Stimulated activated CD4-positive, alpha-beta T cell treated with anti-CD3 and anti-CD28 coated beads, Interleukin-1b, Interleukin-23, amount 100 ng/mL, for 24 hours (primary cell): ENCODE measurements around the gene SLC16A3.
"Not testable (repeated sequence)": the region's sequence is repeated elsewhere in the genome, so short reads cannot be mapped to it uniquely, and the experiment has no call there.

Source experiments
- DNase-seq, 4 experiments: peaks; one replicate each; pipeline ENCODE4 v3.0.0-alpha.2; 2020; ENCODE audit warnings: low read depth in 4 of 4, low spot score in 1 of 4

The SLC16A3 gene

DNA sequence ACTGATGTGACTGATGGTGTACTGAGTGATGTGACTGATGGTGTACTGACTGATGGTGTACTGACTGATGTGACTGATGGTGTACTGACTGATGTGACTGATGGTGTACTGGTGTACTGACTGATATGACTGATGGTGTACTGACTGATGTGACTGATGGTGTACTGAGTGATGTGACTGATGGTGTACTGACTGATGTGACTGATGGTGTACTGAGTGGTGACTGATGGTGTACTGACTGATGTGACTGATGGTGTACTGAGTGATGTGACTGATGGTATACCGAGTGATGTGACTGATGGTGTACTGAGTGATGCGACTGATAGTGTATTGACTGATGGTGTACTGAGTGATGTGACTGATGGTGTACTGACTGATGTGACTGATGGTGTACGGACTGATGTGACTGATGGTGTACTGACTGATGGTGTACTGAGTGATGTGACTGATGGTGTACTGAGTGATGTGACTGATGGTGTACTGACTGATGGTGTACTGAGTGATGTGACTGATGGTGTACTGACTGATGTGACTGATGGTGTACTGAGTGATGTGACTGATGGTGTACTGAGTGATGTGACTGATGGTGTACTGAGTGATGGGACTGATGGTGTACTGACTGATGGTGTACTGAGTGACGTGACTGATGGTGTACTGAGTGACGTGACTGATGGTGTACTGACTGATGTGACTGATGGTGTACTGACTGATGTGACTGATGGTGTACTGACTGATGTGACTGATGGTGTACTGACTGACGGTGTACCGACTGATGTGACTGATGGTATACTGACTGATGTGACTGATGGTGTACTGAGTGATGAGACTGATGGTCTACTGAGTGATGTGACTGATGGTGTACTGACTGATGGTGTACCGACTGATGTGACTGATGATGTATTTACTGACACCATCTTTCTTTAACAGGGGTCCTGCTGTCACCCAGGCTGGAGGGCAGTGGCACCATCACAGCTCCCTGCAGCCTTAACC, 31.4 kb downstream of the SLC16A3 start:
- not testable (repeated sequence) for DNase-seq

DNA sequence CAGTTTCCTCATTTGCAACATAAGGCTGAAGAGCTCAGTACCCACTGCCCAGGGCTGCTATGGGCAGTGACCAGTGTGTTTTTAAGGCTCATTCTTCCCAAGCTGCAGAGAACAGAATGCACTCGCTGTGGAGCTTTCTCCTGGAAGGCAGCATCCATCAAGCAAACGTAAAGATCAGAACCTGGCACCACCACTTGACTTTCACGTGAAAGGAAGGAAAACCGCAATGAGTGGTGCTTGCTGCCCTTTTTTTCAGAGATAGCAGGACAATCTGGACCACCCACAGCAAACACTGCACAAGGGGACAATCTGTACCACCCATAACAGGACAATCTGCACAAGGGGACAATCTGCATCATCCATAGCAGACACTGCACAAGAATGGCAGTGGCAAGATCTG, 33.5 kb downstream of the SLC16A3 start:
- DNase-seq, result no peak

DNA sequence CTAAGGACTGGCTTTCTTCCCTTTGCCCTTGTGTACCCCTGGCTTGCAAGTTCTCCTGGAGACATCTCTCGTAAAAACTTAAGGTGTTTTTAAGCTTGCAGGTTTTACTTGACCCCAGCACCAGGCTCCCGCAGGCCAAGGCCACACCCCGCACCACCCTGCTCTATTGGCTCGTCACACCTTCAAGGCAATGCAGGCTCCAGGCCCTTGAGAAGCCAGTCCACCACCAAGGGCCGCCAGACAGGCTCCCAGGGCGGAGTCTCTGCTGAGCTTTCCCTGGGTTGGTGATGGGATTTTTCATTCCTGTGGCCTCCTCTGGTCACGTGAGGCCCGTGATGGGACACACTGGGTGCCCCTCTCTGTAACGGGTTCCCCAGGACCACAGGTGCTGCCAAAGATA, 34.8 kb downstream of the SLC16A3 start:
- no peak for DNase-seq

DNA sequence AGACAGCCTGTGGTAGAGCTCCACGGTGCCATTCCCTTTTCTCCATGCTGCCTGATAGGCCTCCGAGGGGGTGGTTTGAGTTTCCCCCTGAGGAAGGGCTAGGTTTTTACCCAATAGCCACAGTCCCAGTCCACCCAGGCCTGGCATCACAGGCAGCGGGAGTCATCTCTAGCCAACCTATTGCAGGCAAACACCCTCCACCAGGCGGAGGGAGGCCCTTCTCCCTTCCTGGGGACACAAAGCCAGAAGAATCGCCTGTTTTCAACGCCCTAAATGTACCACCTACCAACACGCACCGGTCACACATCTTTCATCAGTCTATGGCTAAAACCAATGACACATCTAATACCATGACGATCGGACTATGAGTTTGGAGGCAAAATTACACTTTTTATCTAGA, 37.3 kb downstream of the SLC16A3 start:
- no peak for DNase-seq

DNA sequence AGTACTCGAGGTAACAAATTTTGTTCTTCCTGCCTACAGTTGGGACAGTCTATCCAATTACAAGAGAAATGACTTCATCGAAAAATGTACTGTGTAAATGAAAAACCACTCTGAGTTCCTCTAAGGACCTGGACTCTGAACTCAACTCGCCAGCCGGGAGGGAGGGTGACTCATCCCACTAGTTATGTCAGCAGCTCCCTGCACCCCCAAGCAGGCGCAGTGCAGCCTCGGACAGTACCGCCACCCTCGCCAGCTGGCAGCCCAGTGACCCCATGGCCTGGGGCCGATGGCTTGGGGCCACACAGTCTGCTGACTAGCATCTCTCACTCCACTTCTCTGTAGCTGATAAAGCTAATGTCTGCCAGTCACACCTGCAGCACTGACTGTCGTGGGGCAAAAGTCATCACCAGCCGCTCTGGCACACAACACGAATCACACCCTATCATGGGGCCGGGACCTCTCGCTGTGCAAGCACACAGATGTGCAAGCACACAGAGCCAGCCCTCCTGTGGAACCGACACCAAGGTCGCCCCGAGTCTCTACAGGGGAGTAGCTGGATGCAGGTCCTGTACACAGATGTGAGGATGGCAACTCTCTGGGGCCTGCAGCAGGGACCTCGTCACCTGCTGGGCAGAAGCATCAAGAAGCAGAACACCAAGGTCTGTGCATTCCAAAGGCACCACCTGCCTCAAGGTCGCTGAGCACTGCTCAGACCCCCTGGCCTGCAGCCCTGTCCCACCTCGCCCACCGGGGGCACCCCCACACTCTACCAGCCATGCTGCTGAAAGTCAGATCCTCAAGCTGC, 38.9 kb downstream of the SLC16A3 start:
- DNase-seq, result peak in 1 of 4 experiments; percentile 34

DNA sequence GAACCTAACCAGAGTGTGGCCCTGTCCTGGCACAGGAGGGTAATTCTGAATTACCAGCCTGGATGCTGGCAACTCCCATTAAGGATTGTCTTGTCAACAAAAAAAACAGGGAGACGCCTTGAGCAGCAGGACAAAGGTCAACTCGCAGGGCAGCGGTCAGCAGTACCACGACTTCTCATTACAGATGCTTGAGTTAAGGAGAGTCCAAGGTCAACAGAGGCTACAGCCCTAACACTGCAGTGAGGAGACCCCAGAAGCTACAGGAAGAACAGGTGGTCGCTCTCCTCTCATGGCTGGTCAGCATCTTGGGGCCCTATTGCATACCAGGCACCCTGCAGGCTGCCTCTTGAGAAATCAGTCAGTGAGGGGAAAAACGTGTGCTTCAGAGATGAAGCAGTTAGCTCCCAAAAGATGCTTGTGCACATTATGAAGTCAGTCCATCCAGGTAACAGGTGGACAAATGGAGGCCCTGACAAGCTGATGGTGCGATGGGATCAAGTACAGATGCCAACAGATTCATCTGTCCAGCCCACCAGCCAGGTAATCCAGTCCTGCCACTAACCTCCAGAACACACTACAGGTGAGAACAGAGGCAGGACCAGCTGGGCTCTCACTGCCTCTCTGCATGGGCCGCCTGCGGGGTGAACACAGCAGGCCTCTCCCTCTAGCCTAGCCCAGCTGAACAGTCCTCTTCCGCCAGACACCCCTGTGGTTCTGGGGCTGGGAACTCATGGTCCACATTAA, 40.5 kb downstream of the SLC16A3 start:
- no peak for DNase-seq

DNA sequence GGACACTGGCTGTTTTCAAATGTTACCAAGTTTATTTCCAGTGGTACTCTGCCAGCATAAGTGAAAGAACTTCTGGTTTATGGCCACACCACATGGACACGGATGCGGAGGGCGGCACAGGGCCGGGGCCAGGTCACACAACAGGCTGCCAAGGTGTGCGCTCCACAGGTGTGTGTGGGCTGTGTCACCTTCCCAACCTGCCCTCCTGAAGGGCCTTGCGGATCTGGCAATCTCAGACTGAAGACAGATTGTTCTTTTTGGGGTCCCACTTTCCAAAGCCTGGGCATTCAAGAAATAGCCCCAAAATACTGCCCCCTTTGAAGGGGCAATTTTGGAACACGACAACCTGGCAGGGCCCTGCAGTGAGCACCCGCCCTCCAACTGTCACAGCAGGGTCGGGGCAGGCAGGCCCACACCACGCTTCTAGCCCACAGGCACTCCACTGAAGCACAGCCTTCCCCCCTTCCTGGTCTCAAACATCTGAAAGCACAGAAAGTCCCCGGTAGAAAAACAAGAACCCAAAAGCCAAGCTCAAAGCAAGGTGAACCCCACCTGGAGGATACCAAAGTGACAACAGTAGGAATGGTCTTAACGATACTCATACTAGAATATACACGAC, 41.1 kb downstream of the SLC16A3 start:
- no peak for DNase-seq

DNA sequence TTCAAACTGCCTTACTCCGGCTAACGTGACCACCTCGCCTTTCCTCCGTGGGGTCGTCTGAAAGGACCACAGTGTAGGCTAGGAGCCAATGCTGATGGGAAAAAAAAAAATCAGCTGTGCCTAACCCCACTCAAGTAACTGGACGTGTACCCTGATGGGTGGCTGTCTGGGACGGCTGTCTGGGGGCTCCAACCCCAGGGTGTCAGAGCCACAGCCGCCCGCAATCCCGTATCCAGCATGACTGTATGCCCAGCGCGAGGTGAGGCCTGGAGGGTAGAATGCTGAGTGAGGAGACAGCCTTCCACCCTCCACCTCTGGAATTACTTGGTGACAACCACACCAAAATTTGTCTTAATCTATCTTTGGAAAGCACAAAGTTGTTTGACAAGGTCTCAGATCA, 41.8 kb downstream of the SLC16A3 start:
- no peak for DNase-seq

DNA sequence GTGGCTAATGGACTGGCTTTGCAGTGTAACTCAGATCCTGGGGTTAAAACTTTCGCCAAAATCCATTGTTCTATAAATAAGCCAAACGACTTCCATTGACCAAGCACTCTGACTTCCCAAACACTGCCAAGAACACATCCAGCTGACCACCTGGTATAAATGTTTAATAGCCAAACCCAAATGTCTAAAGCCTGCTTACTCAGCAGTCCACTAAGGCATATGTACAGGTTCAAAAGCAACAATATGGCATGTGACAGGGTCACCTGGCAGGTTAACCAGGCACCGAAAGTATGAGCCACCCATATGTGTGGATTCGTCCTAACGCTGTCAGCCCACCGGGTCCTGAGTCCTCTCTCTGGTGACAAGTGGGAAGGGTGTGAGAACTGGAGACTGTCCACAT, 42.6 kb downstream of the SLC16A3 start:
- DNase-seq, result no peak

DNA sequence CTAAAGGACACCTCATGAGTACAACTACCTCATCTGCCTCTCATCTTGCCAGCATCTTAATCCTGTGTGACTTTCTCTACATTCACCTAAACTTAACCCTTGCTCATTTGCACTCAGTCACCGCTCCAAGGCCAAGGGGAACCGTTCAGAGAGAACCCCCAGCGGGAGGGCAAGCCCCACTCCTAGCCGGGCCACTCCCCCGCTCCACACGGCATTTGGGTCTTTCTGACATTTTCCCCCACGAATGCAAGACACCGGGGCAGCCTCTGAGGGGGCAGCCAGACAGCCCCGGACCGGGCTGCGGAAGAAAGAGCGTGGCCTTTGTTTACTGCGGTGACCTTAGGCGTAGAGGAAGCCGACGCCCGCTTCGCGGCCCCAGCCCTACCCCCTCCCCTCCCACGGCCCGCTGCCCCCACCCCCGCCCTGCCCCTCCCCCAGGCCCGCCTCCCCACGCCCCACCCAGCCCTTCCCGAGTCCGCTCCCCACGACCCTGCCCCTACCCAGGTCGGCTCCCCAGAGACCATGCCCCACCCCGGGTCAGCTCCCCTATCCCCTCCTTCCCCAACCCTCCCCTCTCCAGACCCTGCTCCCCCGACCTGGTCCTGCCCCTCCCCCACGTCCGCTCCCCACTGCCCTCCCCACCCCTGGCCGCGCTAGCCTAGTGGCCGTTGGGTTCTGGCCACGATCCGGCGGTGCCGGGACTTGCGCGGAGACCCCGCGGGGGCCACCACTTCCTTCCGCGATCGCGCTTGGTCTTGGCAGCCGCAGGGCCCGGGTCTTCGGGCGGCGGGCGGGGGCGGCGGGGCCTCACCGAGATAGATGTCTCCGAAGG, 43.9 kb downstream of the SLC16A3 start:
- peak in 1 of 4 experiments; percentile 19 for DNase-seq

DNA sequence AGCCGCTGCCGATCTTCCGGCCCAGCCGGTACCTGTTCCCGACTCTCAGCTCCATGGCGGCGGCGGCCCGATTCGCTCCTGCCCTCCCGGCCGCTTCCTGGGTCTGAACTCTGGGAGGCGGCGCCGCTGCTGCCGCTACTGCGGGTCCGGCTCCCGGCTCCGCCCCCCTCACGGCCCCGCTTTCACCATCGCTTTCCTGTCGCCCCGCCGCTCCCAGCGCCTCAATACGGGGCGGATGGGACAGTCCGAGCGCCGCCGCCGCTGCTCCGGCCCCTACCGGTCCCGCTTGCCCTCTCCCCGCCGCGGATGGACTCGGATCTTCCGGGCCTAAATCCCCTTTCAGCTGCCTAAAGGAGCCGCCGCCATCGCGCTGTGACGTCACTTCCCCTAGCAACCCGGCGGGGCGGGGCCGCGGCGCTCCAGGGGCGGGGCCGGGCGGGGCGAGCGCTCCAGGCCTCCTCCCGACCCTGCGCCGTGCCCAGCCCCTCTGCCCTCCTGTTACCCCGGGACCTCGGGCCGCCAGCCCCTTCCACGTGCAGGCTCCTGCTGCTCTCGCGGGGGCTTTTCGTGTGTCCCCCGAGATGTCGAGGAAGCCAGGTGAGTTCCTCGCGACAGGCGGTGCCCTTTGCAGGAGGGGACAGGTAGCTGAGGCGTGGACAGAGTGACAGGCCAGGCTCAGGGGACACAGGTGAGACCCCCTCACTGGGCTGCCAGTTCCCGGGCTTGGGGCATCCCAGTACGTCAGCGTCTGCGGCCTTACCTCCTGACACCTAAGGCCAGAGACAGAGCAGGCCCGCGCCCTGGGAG, 44.7 kb downstream of the SLC16A3 start, which contains the start of gene CSNK1D:
Gene CSNK1D, minus strand, starts transcription at position 374 of the 807 bp plus-strand sequence. Its CDS starts 319 bp downstream, at position 55.
- peak; percentile 79 to 91 (median 90) for DNase-seq

DNA sequence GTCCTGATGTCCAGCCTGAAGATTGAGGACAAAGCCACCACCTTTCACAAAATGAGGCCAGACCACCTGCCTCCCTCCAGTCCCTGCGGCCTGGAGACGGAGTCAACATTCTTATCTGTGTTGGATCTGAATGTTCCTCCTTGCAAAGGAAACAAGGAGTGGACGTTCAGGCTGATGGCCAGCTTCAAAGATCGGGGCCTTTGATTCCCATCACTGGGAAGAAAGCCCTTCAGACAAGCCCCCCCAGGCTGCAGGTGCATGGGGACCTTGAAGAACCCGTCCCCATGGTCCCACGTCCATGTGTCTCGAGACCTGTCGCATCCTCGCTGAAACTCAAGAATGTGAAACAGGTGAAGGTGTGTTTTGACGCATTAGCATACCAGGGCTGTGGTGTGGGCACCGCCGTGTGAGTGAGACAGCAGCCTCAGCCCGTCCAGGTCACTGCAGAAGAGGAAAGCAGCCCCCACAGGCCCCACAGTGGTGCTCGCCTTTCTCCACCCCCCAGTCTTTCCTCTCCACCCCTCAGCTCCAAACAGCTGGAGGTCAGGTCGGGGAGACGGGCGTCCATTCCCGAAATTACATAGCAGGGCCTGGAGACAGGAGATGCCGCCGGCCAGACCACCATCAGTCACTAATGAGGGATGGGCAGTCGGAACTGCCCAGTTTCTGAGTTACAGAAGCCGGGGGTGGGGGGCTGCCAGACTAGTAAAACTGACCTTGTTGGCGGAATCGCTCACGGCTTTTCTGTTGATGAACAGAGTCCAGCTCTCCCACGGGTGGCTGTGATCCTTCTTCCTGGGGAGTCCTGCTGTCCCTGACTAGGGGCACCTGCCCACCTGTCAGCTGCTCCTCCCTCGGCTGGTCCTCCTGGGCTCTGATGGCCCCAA, 45.5 kb downstream of the SLC16A3 start:
- DNase-seq, result no peak

DNA sequence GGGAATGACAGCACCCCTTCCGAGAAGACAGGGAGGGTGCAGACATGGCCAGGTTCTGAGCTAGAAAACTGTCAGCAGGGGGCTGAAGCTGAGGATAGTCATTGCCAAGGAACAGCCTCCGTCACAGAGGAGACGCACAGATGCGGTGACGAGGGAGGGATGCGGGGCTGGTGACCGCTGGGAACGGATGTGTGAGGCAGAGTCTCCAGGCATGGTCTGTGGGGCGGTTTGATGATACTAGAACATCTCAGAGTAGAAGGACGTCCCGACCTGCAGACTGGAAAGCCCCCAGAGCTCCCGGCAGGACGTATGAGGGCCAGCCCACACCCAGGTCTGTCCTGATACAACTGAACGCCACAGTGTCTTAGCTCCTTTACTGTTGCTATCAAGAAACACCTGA, 46.5 kb downstream of the SLC16A3 start:
- DNase-seq, result no peak

DNA sequence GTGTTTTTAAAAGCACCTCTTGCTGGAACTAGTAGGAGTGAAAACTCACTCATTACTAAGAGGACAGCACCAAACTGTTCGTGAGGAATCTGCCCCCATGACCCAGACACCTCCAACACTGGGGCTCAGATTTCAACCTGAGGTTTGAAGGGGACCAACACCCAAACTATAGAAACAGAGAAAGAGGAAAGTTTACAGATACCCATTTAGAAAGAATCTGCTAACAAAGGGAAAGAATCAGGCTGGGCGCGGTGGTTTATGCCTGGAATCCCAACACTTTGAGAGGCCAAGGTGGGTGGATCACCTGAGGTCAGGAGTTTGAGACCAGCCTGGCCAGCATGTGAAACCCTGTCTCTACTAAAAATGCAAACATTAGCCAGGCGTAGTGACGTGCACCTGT, 48.1 kb downstream of the SLC16A3 start:
- DNase-seq, result no peak

DNA sequence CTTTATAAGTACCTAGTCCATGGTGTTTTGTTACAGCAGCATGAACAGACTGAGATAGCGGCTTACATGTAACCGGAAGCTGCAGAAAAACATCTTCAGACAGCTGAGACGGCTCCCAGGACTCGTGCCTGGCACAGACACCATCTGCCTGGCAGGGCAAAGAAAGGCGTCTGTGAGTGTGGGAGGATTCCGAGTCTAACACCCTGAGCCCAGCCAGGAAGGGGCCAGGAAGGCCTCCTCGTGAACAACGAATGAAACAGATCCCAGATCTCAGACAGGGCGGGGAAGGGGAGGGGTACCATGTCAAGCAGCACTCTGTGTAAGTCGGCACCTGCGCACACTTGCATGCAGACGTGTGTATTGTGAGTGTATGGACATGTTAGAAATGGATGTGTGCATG, 49.0 kb downstream of the SLC16A3 start:
- DNase-seq, result no peak

DNA sequence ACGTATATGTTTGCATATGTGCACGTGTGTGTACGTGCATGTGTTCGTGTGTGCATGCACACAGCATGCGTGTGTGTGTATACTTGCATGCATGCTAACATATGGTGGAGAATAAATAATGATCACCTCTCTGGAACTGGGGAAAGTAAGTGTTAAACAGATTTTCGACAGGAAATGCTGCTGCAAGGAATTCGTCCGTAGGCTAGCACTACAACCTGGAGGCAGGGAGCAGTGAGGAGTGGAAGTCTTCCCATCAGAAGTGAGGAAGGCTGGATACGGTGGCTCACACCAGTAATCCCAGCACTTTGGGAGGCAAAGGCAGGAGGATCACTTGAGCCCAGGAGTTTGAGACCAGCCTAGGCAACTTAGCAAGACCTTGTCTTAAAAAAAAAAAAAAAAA, 49.5 kb downstream of the SLC16A3 start:
- no peak for DNase-seq

DNA sequence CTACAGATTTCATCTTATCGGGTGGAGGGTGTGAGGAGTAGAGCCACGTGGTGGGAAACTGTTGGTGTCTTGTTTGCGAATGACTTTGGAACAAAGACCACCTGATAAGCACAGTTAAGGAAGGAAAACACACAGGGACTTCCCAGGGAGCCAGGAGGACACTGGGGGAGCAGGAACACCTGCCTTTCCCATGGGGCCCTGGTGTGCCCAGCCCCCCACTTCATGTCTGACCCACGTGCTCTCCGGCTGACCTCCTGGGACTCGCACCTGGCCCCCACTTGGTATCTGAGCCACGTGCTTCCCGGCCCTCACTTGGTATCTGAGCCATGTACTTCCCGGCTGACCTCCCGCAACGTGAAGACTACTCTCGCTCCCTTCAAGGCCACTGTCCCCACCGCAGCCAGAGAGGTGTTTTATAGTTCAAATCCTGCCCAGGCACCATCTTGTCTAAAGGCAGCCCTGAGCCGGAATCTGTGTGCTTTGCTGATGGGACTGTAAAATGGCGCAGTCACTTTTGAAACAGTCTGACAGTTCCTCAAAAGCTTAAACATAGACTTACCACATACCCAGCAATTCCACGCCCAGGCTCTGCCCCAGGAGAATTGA, 50.0 kb downstream of the SLC16A3 start:
- DNase-seq, result no peak

DNA sequence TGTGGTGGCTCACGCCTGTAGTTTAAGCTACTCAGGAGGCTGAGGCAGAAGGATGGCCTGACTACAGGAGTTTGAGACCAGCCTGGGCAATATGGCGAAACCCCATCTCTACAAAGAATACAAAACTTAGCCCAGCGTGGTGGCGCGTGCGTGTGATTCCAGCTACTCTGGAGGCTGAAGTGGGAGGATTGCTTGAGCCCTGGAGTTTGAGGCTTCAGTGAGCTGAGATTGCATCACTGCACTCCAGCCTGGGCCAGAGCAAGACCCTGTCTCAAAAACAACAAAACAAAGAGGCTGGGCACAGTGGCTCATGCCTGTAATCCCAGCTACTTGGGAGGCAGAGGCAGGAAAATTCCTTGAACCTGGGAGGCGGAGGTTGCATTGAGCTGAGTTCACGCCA, 51.7 kb downstream of the SLC16A3 start:
- no peak for DNase-seq
